Stimulated activated CD4-positive, alpha-beta T cell treated with anti-CD3 and anti-CD28 coated beads, Interleukin-2, amount 100 ng/mL, for 4 hours (primary cell): ENCODE data around the gene GID4.

Experiments used
- DNase-seq: peaks from one replicate; pipeline ENCODE4 v3.0.0-alpha.2; 2020; ENCODE audit warnings: low read depth

GID4 gene

DNA sequence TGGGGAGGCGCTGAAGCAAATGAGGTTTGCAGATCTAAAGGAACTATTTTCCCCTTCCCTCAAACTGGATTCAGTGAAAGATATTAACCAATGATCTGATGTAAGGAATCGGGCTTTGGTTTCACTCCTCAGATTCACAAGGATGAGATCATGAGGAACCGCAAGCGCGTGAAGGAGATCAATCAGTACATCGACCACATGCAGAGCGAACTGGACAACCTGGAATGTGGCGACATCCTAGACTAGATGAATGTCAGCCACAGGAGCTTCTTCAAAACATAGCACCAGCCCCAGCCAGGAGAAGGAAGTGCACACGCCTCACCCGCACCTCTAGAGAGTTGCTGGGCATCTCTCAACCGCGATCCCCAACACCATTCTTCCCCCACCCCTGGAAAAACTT is 22.8 kb upstream of the GID4 start:
- DNase-seq, result no peak

DNA sequence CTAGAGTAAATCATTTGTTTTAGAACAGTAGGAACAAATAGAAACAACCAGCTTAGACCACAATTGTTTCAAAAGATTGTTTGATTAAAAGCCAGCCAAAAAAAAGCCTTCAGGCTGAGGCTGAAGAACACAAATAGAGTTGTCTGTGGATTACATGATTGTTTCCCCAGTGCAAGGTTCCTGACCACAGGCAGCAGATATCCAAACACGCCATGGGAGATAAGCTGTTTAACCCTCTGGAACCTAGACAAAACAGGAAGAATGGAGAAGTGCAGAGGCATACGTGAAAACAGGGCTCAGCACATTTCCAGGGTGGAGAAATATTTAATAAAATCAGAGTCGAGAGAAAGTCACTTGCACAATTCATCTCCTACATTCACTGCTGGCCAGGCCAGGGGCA is 21.2 kb upstream of the GID4 start:
- DNase-seq, result no peak

DNA sequence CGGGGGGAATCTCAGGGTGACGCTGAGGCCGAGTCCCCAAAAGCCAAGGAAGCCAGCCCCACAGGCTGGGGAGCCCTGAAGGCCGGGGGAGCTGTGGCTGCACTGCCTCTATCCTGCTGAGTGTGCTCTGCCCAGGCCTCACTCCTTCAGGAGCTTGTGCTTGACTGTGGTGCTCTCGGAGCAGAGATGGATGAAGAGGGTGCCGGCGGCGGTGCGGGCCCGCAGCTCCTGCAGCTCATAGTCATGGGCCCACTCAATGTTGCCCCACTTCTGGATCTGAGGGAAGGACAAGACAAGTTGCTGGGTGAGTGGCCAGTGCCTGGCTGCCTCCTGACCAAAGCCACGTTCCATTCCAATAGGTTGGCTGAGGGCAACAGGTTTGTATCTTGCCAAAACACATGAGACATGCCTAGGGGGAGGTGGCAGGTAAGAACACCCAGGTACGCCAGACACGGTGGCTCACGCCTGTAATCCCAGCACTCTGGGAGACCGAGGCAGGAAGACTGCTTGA is 20.7 kb upstream of the GID4 start:
- DNase-seq, result no peak

DNA sequence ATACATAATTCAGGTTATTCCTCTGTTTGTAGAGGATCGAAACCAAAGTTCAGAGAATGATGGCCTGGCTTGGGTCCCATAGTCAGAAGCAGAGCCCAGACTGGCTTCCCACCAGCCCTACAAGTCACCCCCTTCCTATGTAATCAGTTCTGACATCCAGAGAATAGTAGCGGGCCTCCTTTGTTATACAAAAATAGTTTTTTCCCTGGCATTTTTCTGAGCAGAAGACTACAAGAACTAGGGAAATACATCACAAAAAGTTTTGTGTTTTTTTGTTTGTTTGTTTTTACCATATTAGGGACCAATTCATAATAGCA is 19.4 kb upstream of the GID4 start:
- no peak for DNase-seq

DNA sequence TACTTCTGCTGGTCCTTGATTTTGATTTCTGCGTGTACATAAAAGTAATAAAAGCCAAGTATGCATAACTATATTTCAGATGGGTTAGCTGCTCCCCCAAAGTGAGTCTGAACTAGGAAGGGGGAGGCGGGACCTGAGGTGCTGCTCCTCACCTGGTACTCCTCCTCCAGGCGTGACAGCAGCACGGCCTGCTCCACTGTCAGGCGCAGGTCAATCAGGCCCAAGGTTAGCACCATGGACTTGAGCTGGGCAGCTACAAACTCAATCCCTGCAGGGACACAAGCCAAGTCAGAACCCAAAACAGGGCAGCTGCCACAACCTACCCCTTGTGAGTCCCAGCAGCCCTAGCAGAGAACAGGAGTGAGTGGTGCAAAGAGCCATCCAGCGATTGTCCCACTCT is 18.2 kb upstream of the GID4 start:
- DNase-seq, result no peak

DNA sequence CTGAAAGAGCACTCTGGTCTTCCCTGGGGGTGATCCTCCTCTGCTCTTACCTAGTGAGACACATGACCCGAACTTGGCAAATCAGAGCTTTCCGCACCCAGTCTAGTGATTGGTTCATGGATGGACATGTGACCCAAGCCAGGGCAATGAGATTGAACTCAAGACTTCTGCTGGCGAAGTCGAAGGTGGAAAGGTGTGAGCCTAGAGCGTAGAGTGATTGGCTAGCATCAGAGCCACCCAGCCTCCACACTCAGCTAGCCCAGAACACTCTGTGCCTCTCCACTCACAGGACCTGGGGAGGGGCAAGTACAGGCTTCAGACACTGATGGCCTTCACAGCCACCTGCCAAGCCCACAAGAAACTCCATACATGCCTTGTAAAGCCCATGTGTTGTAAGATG is 17.8 kb upstream of the GID4 start:
- DNase-seq, result no peak

DNA sequence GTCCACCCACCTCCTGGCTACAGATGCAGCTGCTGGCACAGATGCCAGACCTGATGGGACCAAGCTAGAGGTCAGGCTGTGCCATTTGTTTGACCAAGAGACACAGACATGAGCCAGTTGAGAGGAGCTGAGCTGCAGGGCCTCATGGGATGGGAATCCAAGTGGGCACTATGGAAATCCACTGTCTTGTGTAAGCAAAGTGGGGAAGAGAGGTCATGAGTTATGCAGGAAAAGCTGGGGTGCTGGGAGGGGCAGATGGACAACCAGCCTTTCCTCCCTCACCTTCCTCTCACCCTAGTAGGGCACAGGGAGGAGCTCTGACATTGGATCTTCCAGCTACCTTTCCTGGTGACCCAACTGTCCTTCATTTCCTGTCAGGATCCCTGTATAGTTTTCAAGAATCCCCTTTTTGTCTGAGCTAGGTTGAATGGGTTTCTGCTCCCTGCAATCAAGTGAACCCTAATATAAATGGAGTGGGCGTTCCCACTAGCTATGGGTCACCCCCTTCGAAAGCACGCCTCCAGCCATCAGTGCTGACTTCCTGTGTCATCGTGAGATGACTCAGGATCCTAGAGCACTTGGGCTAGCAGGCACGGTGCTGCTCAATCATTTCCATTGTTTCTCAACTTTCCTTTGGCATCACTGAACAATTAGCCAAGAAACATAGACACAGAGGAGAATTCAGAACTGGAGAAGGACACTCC is 13.8 kb upstream of the GID4 start:
- no peak for DNase-seq

DNA sequence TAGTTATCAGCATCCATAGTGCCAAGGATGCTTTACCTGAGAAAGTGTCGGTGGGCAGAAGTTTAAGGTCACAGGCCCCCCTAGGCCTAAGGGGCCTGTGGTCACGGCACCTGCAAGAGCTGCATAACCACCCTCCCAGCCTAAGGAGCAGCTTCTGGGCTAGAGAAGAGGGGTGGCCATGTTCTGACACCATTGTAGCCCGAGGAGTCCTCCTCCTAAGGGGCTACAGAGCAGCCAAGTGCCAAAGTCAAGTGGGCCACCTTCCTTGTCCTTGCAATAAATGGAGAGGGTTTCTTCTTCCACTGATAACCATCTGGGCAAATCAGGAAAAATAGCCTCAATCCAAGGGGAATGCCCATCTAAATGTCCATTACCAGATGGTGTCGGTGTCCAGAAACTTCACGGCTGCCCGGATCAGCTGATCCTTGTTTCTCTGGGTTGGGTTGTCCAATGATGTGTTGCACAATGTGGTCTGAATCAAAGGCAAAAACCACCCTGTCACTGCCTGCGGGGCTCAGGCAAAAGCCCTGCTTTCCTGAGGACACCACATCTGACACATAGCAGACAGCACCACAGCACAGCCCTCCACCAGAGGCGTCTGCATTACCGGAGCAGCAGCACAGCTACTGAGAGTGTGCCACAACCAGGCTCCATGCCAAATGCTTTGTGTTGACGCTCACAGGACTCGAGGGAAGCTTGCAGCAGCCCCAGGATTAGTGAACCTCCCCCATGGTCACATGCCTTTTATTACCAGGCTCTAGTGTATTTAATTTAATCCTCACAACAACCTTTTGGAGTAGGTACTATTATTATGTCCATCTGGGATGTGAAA is 13.0 kb upstream of the GID4 start:
- no peak for DNase-seq

DNA sequence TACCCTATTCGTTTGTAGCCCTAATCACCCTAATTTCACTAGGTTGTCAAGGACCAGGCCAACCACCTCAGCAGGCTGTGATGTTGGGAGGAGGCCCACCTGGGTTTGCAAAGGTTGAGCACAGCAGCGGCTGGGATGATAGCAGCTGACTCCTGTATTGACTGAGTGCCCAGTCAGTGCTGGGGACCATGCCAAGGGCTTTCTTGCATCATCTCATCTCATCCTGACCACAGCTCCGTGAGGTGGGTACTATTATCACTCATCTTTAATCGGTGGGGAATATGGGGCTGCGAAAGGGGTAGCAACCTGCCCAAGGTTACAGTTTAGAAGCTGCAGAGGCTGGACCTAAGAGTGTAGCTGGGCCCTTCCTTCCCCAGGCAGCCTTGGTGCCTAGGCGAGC is 11.9 kb upstream of the GID4 start:
- no peak for DNase-seq

DNA sequence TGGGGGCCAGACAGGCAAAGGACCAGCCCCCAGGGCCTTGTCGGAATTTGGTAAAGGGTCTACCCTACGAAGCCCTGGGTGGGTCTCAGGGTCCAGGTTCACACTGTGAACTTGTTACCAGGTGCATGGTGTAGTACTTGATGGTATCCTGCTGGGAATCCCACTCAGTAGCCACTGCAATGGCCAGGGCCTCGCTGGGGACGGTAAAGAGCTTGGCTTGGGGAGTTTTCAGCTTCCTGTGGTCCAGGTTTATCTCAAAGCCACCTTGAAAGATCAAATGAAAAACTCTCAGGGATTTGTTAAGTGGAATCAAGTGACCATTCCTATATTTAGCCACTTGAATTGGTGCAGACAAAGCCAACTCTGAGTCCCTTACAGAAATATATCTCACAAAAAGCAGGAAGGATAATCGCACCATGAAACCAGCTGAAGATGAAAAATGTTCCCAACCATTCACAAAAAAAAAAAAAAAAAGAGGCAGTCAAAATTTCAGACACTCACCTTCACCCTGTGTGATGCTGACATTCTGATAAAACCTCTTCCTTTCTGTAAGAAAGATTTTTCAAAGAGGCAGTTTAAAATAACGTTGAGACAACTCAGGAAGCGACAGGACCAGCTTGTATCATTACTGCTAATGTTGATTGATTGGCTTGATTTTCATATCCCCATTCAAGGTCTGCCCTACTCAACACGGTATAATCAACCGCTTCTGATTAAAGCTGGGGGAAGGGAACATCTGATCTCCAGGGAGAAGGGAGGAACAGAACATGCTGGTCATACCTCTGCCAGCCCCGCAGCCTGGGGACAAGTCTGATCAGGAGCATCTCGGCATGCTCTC is 10.9 kb upstream of the GID4 start:
- DNase-seq, result no peak

DNA sequence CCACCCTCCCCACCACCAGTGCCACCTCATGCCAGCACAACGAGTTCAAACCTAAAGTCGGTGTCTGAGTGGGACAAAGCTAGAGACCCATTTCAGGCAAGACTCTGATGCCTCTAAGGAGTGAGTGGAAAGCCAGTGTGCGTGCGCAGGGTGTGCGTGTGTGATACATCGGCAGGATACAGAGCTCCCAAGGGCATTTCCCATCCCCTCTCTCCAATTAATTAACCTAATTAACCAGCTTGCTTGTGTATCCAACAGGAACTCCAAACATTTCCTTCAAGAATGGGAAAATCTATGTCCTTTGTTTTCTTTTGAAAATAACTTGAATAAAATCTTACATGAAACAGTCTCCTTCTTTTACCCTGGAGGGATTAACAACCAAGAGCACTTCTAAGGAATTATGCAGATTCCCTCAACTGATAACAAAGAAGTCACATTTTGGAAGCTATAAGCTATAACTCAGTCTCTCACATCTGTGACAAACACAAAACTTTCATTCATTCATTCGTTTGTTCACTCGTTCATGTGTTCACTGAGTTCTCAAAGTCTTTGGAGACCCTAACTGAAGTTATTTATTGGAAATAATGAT is 10.2 kb upstream of the GID4 start:
- DNase-seq, result no peak

DNA sequence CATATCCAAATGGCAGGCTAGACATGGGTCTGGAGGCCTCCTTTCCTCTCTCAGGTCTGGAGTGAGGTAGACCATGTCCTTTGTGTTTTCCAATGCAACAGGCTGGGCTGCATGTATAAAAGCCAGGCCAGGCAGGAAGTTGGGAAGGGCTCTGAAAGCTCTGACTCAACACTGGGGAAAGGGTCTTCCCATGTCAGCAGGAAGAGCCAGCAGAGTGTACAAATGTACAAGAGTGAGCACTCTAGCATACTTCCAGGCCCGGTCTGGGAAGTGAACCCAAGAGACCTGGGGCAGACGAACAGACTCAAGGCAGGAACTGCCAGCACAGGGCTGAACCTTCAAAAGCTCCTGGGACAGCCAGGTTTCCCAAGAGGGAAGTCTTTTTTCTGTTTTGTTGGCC is 7.3 kb upstream of the GID4 start:
- DNase-seq, result no peak

DNA sequence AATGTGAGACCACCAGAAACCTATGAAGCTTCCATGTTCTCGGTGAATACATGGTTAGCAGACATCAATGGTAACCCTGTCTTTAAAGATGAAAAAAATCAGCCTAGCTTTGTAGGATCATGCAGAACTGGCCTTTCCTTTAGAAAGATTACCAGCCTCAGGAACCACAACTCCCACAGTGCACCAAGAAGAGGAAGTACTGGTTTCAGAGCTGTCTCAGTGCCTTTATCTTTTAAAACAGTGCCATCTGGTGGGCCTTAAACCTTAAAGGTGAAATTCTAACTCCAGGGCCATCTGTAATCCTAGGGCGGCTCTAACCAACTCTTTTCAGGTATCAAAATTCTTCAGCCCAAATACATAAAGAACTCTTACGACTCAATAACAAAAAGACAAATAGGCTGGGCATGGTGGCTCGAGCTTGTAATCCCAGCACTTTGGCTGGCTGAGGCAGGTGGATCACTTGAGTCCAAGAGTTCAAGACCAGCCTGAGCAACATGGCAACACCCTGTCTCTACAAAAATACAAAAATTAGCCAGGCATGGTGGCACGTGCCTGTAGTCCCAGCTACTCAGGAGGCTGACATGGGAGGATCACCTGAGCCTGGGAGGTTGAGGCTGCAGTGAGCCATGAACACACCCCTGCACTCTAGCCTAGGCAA is 5.6 kb upstream of the GID4 start:
- DNase-seq, result peak; percentile 45

DNA sequence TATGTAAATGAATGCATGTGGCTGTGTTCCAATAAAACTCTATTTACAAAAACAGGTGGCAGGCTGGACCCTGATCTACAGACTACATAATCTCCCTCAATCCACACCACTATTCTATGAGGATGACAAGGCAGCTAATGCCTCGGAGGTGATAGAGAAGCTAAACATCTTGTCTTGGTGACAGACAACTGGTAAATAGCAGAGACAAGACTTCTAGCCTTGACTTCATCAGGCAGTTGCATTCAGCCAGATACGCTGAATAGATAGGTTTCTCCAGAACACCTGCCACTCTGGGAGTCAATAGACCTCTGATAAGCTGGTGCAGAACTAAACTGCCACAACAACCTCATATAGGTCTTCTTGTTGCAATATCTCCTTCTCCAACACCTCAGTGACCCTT is 3.5 kb upstream of the GID4 start:
- no peak for DNase-seq

DNA sequence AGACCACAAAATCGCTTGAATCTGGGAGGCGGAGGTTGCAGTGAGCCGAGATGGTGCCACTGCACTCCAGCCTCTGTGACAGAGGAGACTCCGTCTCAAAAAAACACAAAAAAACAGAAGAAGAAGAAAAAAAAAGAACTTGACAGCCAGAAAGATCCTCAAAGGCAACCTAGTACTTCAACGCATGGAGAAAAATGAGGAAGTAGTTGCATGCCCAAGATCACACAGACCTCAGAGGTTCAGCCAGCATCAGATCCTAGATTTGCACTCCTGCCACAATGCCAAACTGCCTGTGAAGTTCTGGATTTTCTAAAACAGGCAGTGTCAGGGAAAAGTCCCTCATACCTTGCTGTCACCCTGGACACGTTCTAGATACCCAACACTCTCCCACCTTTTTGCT is 1.7 kb upstream of the GID4 start:
- DNase-seq, result no peak

DNA sequence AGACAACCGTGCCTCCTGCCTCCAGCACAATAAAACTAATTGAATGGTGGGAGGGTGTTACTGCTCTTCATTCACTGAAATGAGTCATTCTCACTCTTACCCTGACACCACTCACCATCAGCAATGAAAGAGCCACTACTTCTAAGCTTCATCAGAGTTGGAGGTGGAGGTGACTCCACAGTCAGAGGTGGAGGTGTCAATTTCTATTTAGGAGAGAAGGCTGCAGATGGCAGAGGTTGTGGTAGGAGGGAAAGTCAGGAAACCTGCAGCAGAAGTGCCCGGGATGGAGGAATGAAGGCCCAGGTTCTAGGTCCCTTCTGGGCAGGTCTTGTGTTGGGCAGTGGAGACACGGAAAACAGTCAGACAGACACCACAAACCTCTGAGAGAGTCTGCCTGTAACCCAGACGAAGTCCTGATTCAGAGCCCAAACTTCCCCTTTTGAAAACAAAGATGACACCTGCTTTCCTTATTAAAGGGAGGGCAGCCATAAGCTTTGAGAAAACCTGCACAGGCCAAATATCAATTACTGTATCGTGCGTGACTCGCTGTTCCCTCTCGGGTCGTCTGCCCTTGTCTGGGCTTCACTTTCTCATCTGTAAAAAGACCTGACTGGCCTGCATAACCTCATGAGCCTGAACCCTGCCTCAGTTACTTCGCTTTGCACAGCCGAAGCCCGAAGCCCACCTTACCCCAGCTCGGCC is 908 bp upstream of the GID4 start:
- no peak for DNase-seq

DNA sequence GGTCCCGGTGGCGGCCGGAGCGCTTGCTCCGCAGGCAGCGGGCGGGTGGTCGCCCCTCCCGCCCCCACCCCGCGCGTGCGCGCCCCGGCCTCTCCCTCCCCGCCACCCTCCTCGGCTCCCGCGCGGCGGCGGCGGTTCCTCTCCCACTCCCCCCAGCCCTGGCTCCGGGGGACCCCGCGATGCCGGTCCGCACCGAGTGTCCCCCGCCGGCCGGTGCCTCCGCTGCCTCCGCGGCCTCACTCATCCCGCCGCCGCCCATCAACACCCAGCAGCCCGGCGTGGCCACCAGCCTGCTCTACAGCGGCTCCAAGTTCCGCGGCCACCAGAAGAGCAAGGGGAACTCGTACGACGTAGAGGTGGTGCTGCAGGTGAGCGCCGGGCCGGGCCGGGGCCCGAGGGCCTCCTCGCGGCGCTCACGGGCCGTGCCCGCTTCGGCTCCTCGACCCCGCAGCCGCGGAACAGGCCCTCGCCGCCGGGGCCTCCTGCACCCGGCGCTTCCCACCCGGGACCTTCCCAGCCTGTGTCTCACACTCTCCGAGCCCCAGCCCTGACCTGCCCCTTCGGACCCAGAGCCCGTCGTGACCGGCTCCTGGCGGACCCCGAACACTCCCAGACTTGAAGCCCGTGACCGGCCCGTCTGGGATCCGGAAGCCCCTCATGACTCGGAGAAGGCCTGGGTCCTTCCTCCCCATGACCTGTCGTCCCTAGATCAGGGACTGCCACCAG is 490 bp downstream of the GID4 start:
- no peak for DNase-seq

DNA sequence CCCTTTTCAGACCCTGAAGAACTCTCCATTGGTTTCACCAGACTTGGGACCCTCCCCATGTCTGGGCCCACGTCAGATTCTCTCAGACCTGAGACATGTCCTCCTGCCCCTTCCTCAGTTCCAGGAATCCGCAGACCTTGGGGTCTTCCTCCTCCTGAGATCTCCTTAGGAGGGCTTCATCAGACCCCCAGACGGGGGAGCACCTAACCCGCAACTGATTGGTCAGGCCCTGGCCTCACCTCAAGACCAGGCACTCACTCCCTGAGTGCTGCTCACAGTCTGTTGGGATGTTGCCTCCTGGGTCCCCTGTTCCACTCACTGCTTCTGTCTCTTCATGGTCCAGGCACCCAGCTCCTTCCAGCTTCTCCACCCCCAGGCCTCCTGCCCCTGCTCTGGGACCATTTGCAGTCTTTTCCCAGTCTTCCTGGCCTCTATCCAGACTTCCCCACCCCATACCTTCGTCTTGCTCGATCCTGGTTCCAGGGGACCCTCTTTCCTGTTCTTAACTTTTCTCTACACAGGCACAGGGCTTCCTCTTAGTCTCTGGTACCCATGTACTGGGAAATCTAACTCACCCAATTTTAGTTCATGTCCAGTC is 1.2 kb downstream of the GID4 start:
- DNase-seq, result no peak

DNA sequence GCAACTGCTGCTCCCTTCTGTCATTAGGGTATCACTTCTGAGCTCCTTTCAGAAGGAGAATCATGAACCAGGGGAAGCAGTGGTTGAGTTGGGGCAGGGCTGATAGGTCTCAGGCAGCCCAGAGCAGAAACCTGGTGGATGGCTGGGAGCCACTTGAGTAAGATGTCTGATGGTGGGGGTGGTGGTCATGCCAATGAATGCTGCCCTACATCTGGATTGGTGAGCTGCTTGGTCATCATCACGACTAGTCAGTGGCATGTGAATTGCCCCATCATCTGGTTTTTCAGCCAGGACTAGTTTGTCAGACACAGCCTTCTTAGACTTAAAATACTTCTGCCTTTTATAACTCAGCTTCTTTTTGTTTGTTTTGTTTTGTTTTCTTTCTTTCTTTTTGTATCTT is 2.6 kb downstream of the GID4 start:
- DNase-seq, result no peak

DNA sequence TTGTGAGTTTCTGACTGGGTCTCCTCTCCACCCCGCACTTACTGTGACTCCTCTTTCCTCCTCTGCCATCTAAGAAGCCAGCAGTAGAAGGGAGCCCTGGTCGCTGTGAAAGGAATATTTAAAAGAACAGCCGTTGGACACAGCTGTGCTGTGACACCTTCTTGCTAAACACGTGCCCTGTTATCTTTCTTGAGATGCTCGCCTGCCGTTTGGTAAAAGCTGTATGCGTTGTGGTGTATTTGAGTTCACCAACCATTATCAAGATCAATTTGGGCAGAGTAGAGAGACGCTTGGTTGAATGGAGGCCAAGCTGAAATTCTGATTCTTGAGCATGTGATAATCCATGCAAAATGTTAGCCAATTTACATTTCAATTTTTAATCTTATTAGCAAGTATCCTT is 3.8 kb downstream of the GID4 start:
- no peak for DNase-seq
